SIG-M5 treated with dmso at 0.1 percent for 504 hours (cell line): ENCODE results near the gene CA4.

ENCODE experiments used
- DNase-seq: peaks from one replicate; lab custom pipeline; 2025; ENCODE audit not compliant: unreplicated experiment; lab: John Stamatoyannopoulos, UW

The CA4 gene

GRCh38 chr17:60154616-60155426, 5.0 kb downstream of the CA4 start:
- DNase-seq: no peak

- no peak for DNase-seq
These were observed 5.6 kb downstream of the CA4 start for GRCh38 chr17:60155427-60155814.

- DNase-seq: no peak
These were observed 6.0 kb downstream of the CA4 start for GRCh38 chr17:60155815-60156214.

GRCh38 chr17:60156746-60157145, 7.0 kb downstream of the CA4 start:
- DNase-seq: no peak

GRCh38 chr17:60157487-60158040, 7.8 kb downstream of the CA4 start:
- no peak for DNase-seq

GRCh38 chr17:60158751-60159478, 9.1 kb downstream of the CA4 start:
- no peak for DNase-seq

GRCh38 chr17:60159479-60159866, 9.7 kb downstream of the CA4 start:
- DNase-seq: no peak

GRCh38 chr17:60160829-60161501, 11.2 kb downstream of the CA4 start:
- no peak for DNase-seq

GRCh38 chr17:60161598-60162330, 12.0 kb downstream of the CA4 start:
- no peak for DNase-seq

GRCh38 chr17:60163108-60163784, 13.5 kb downstream of the CA4 start:
- DNase-seq: no peak

- no peak for DNase-seq
These were observed 14.4 kb downstream of the CA4 start for GRCh38 chr17:60164164-60164563.

- no peak for DNase-seq
These were observed 14.9 kb downstream of the CA4 start for GRCh38 chr17:60164697-60165096.

GRCh38 chr17:60165223-60165622, 15.4 kb downstream of the CA4 start:
- DNase-seq: no peak

GRCh38 chr17:60165971-60166370, 16.2 kb downstream of the CA4 start:
- no peak for DNase-seq

- DNase-seq: no peak
These were observed 17.4 kb downstream of the CA4 start for GRCh38 chr17:60167065-60167741.

- DNase-seq: no peak
These were observed 18.9 kb downstream of the CA4 start for GRCh38 chr17:60168654-60169053.

- DNase-seq: peak; percentile 92
These were observed 20.4 kb downstream of the CA4 start for GRCh38 chr17:60169921-60170817.

GRCh38 chr17:60170835-60171752, 21.3 kb downstream of the CA4 start:
- no peak for DNase-seq
